ENCODE results near the gene ELF4.

Gene ELF4

DNA sequence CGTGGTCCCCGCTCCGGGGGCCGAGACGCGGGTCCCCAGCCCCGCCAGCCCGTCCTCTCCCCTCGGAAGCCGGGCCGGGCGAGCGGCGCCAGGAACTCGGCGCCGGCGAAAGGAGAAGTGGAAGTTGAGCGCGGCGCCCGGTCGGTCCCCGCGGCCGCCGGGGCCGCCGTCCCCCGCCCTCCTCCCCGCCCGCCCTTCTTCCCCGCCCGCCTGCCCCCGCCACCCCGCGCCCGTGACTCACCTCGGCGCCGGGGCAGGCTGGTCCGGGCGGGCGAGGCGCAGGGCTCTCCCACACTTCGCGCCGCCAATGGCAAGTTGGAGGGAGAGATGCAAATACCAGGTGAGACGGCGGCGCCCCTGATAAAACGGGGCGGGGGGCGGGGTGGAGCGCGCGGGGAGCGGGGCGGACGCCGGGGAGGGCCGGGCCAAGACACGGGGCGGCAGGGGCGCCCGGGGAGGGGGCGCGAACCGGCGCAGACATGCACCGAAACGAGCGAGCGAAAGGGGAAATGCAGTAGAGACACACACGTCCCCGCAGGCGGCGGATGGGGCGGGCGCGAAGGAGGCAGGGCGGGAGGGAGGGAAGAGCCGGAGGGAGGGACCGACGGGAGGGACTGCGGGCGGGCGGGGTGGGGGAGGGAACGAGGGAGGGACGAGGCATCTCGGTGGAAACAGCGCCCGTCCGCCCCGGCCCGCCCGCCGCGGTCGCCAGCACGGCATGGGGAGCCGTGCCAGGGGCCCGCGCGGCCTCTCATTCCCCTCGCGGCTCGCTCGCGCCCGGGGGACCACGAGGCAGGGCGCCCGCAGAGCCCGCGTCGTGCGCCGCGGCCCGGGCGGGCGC is at the start of gene ELF4:
Gene ELF4 (minus strand): TSS at position 119 of the 841 bp plus-strand sequence. CDS start 29,167 bp downstream, outside the sequence.
- intact Hi-C loops (cut with DNase I) = no loop called here
- peak in 4 of 10 donors; percentile 6 to 73 (median 40) for DNase-seq

DNA sequence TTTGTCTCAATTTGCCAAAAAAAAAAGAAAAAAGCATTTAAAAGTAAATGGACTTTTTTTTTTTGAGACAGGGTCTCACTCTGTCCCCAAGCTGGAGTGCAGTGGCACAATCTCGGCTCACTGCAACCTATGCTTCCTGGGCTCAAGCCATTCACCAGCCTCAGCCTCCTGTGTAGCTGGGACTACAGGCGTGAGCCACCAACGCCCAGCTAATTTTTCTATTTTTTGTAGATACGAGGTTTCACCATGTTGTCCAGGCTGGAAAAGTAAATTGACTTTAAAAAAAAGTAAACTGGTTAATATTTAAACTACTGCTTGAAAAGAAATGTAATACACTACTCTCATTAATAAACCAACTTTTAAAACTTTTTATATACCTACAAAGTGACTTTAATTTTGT is 49.5 kb upstream of the ELF4 start:
- DNase-seq = no peak
- intact Hi-C loops (cut with DNase I) = no loop called here

DNA sequence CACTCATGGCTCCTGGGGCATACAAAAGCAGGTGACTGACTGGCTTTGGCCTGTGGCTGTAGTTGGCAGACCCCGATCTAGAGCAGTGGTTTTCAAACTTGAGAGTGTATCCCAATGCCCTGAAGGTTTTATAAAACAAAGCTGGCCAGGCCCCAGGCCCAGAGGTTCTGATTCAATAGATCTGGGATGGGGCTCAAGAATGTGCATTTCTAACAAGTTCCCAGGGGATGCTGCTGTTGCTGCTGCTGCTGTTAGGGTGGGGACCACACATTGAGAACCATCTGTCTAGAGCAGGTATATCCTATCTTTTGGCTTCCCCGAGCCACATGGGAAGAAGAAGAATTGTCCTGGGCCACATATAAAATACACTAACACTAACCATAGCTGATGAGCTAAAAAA is 48.0 kb upstream of the ELF4 start:
- intact Hi-C loops (cut with DNase I) = no loop called here
- no peak for DNase-seq

DNA sequence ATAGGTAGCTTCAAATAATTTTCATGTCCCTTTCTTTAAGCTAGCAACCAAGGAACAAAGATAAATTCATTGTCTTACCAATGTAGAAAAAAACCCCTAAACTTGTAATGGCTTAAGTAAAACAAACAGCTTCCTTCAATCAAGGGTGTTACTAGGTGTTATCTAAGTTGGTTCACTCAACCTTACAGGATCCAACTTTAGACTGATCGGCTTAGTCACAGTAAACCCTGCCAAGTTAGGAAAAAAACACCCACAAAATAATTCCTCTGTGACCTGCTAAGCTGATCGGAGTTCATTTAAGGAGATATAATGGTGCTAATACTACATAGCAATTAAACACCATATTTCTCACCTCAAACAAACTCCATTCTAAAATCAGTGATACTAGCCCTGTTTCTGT is 45.3 kb upstream of the ELF4 start:
- no peak for DNase-seq
- intact Hi-C loops (cut with DNase I) = no loop called here

- intact Hi-C loops (cut with DNase I) = no loop called here
- DNase-seq = no peak
Observed at GRCh38 chrX:130147631-130148030, 37.3 kb upstream of the ELF4 start.

GRCh38 chrX:130145123-130145522 is 34.8 kb upstream of the ELF4 start:
- intact Hi-C loops (cut with DNase I) = no loop called here
- no peak for DNase-seq

DNA sequence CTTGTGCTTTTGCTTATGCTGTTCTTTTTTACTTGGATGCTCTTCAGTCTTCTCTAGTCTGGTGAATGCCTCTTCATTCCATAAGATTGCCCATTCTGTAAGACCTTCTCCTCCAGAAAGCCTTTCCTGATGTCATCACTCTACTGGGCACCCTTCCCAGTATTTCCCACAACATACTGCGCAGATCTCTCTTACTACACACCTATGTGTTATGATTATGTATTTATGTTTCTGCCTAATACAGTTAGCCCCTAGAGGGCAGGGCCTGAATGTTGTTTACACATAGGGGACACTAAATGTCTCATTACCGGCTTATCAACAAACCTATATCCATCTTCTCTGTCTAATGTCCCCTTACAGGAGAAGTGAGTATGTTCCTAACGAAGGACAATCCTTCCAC is 34.2 kb upstream of the ELF4 start:
- DNase-seq = no peak
- intact Hi-C loops (cut with DNase I) = no loop called here

GRCh38 chrX:130139474-130140201 is 29.3 kb upstream of the ELF4 start:
- intact Hi-C loops (cut with DNase I) = no loop called here
- DNase-seq = no peak

DNA sequence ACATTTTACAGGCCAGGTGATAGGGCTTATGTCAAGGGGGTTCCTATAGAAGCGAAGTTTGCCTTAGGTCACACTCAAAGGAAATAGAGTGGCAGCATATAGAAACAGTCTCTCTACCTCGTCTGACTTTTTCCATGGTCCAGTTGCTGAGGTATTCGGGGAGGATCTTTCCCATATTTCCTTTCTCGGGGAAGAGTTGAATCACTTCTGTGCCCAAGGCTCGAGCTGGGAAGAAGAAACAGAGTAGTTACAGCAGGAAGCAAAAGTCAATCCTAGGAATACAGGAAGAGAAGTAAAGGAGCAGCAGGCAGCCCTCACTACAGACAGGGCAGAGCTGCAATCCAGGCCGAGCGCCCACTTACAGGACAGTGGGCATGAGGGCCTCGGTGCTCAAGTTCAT is 26.7 kb upstream of the ELF4 start:
- DNase-seq = no peak
- intact Hi-C loops (cut with DNase I) = no loop called here

DNA sequence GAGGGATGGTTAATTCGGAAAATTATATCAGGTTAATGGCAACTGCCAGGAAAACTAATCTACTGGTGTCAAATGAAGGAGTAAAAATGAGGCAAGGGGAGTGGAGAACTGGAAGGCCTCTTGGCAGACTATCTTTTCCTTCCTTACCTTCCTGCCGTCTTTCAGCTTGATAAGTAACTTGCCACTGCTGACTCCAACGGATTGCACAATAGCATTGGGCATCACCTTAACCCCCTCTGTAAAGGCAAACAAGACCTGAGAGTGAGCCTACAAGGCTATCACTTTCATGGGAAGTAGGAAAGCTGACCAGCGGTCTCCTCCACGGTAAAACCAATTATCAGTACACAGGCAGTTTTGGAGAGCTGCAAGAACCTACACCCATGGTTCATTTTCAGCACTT is 26.2 kb upstream of the ELF4 start:
- DNase-seq = no peak
- intact Hi-C loops (cut with DNase I) = no loop called here

DNA sequence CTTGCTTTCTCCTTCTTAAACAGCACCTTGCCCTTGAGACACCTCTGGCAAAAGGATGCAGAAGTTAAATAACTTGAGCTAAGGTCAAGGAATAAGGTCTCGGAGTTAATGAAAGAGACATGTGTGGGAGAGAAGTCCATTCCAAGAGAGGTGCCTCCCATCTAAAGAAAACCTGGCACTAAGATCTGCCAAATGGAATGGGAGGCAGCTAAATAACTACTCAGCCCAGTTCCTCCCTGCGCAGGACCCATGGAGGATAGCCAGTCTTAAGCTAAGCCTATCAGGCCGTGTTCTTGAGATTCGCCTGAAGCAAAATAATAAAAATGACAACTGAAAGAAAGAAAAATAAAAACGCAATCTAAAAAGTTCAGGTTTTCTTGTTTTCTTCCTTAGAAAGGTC is 20.7 kb upstream of the ELF4 start:
- no peak for DNase-seq
- intact Hi-C loops (cut with DNase I) = no loop called here

GRCh38 chrX:130125091-130125874 is 15.0 kb upstream of the ELF4 start:
- intact Hi-C loops (cut with DNase I) = no loop called here
- peak in 3 of 10 donors; percentile 31 to 87 (median 44) for DNase-seq

- DNase-seq = peak in 1 of 10 donors; percentile 48
- intact Hi-C loops (cut with DNase I) = loop anchor here (5.0 kb wide), 1 partner anchor 42 kb away; no protein-coding TSS in a partner anchor
Observed at GRCh38 chrX:130124577-130124976, 14.3 kb upstream of the ELF4 start.

DNA sequence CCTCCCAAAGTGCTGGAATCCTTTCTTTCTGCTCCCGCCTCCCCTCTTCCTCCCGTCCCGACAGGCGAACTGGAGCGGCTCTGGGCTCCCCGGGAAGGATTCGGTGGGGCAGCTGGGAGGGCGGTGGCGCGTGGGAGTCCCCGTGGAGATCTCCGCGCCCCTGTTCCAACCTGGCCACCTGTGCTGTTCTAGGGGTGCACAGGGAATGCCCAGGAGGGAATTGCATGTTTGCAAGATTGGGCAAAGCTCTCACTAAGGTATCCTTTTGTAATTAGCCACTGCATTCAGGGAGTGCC is 11.2 kb upstream of the ELF4 start:
- intact Hi-C loops (cut with DNase I) = loop anchor here (5.0 kb wide), 1 partner anchor 39 kb away; no protein-coding TSS in a partner anchor
- DNase-seq = peak in 2 of 10 donors; percentile 67 to 77

GRCh38 chrX:130120746-130121504 is 10.6 kb upstream of the ELF4 start:
- DNase-seq = peak in 9 of 10 donors; percentile 42 to 94 (median 64)
- intact Hi-C loops (cut with DNase I) = loop anchor here (5.0 kb wide), 1 partner anchor 39 kb away; no protein-coding TSS in a partner anchor

GRCh38 chrX:130120321-130120731 is 10.0 kb upstream of the ELF4 start:
- DNase-seq = peak in 1 of 10 donors; percentile 53
- intact Hi-C loops (cut with DNase I) = loop anchor here (5.0 kb wide), 1 partner anchor 38 kb away; no protein-coding TSS in a partner anchor

DNA sequence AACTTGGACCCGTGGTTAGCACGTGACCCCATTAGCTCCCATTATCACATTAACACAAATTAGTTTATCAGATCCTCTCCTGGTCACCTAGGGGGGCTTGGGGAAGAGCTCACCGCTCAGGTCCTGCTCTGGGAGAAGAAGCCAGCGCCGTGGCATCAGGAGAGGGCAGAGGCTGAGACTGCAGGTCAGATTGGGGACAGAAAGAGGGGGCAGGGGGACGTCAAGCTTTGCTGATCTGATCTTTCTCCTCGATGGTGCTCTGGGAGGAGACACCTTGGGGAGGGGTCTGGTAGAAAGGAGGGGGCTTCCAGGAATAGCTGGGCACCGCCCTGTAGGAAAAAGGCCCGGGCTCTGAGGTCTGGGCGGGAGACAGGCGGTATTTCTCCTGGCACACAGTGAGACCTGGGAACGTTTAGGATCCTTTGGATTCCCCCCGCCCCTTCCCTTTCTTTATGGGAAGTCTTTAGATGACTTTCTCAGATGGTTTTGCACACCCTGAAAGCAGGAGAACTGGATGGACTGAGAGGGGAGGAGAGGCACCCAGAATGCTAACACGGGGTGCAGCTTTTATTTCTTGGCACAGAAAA is 9.1 kb upstream of the ELF4 start:
- peak in 3 of 10 donors; percentile 4 to 30 (median 27) for DNase-seq
- intact Hi-C loops (cut with DNase I) = no loop called here

- intact Hi-C loops (cut with DNase I) = no loop called here
- DNase-seq = peak in 3 of 10 donors; percentile 19 to 33 (median 28)
Observed at GRCh38 chrX:130118441-130119311, 8.4 kb upstream of the ELF4 start.

- peak in 3 of 10 donors; percentile 51 to 61 (median 59) for DNase-seq
- intact Hi-C loops (cut with DNase I) = no loop called here
Observed at GRCh38 chrX:130117166-130117565, 6.9 kb upstream of the ELF4 start.
